GM18858 (cell line): ENCODE data around the gene PRDM9.
"Not testable (repeated sequence)": the region's sequence is repeated elsewhere in the genome, so short reads cannot be mapped to it uniquely, and the experiment has no call there.

ENCODE experiments used
- ATAC-seq: cut with Tn5 transposase; IDR thresholded peaks from one replicate; pipeline ENCODE4 v1.9.1; 2021; ENCODE audit not compliant: unreplicated experiment

PRDM9 gene

GRCh38 chr5:23507278-23507685, at the start of gene PRDM9:
PRDM9 (plus strand) TSS chr5:23507609; CDS start chr5:23509034, 1,425 bp downstream.
- ATAC-seq, result no peak

- no peak for ATAC-seq
Measured at GRCh38 chr5:23457780-23458179, 49.6 kb upstream of the PRDM9 start.

- ATAC-seq, result no peak
Measured at GRCh38 chr5:23459214-23459613, 48.2 kb upstream of the PRDM9 start.

- no peak for ATAC-seq
Measured at GRCh38 chr5:23461576-23461975, 45.8 kb upstream of the PRDM9 start.

- ATAC-seq, result no peak
Measured at GRCh38 chr5:23466401-23466912, 41.0 kb upstream of the PRDM9 start.

- ATAC-seq, result no peak
Measured at GRCh38 chr5:23468658-23469057, 38.8 kb upstream of the PRDM9 start.

- ATAC-seq, result no peak
Measured at GRCh38 chr5:23473915-23474314, 33.5 kb upstream of the PRDM9 start.

GRCh38 chr5:23474315-23474714, 33.1 kb upstream of the PRDM9 start:
- ATAC-seq, result no peak

GRCh38 chr5:23476580-23476979, 30.8 kb upstream of the PRDM9 start:
- no peak for ATAC-seq

- ATAC-seq, result no peak
Measured at GRCh38 chr5:23482642-23483041, 24.8 kb upstream of the PRDM9 start.

- no peak for ATAC-seq
Measured at GRCh38 chr5:23483090-23483489, 24.3 kb upstream of the PRDM9 start.

- ATAC-seq, result no peak
Measured at GRCh38 chr5:23484096-23484495, 23.3 kb upstream of the PRDM9 start.

- ATAC-seq, result not testable (repeated sequence)
Measured at GRCh38 chr5:23486227-23486626, 21.2 kb upstream of the PRDM9 start.

GRCh38 chr5:23490993-23491392, 16.4 kb upstream of the PRDM9 start:
- ATAC-seq, result no peak

- ATAC-seq, result no peak
Measured at GRCh38 chr5:23494558-23494957, 12.9 kb upstream of the PRDM9 start.

- ATAC-seq, result no peak
Measured at GRCh38 chr5:23496576-23496975, 10.8 kb upstream of the PRDM9 start.

GRCh38 chr5:23506329-23507236, 826 bp upstream of the PRDM9 start:
- no peak for ATAC-seq

- not testable (repeated sequence) for ATAC-seq
Measured at GRCh38 chr5:23510434-23510833, 3.0 kb downstream of the PRDM9 start.

- no peak for ATAC-seq
Measured at GRCh38 chr5:23522553-23522952, 15.1 kb downstream of the PRDM9 start.

GRCh38 chr5:23523031-23523430, 15.6 kb downstream of the PRDM9 start:
- no peak for ATAC-seq

- no peak for ATAC-seq
Measured at GRCh38 chr5:23523998-23524397, 16.6 kb downstream of the PRDM9 start.

- ATAC-seq, result no peak
Measured at GRCh38 chr5:23525751-23526150, 18.3 kb downstream of the PRDM9 start.

GRCh38 chr5:23526616-23527015, 19.2 kb downstream of the PRDM9 start:
- not testable (repeated sequence) for ATAC-seq
